Upper lobe of left lung (tissue), 4 donors: ENCODE measurements around the gene ECE1.

ENCODE experiments used
- CTCF ChIP-seq, 6 experiments: fragments of 450-650 bp in 4 of 6; fragments of 200-600 bp in 2 of 6; sonication (generic) in 2 of 6; IDR thresholded peaks; one replicate each; pipeline ENCODE4 v1.5.1; 2016 to 2019; ENCODE audit warnings: antibody characterized with exemption in 6 of 6
- EP300 ChIP-seq, 4 donors: sonication (generic); formaldehyde crosslinking; IDR thresholded peaks; one replicate each; pipeline ENCODE4 v1.5.1; 2017; ENCODE audit warnings: antibody characterized with exemption in 4 of 4, control low read depth in 2 of 4
- POLR2A ChIP-seq, 4 donors: fragments of 450-650 bp; IDR thresholded peaks; one replicate each; pipeline ENCODE4 v1.5.1; 2016 to 2017; ENCODE audit warnings: antibody characterized with exemption in 4 of 4, mild to moderate bottlenecking in 2 of 4
- POLR2AphosphoS5 ChIP-seq, 2 donors: sonication (generic); formaldehyde crosslinking; IDR thresholded peaks; one replicate each; pipeline ENCODE4 v1.5.1; 2017; ENCODE audit warnings: antibody characterized with exemption in 2 of 2

GRCh38 chr1:21216835-21217811 is 73.1 kb downstream of the ECE1 start:
- peak; percentile 42 to 67 (median 57) for TF ChIP-seq CTCF (IDR thresholded peaks at IDR 0.05)
- TF ChIP-seq POLR2A (IDR thresholded peaks at IDR 0.05), result no peak
- no peak for TF ChIP-seq POLR2AphosphoS5 (IDR thresholded peaks at IDR 0.05)
- TF ChIP-seq EP300 (IDR thresholded peaks at IDR 0.05), result no peak
